Measurements from ENCODE around the gene ZCCHC24. TPM values are rescaled to one million over a fixed set of nuclear protein-coding genes. Genes with fewer than 3 reads are reported as not detected.
A peak's percentile ranks its signal among the peaks of the same experiment; 100 is the strongest.

ZCCHC24 gene
- total RNA-seq, 1 experiment from 2014 or later: 3.8 TPM

GRCh38 chr10:79470096-79470495 lies 24.7 kb upstream of the ZCCHC24 start:
- H3K4me1 Mint-ChIP-seq: peaks cover 8 to 11% of the 10 kb centered on the region in 2 experiments
- H3K79me2 ChIP-seq (ENCODE audit: insufficient read depth, low read length): no peaks in the 10 kb centered on the region
- H2BK20ac ChIP-seq (ENCODE audit: low read depth, low read length, poor library complexity, severe bottlenecking): no peak overlapping the region
- peak; percentile 15 for DNase-seq
- no peak overlapping the region for H4K8ac ChIP-seq (replicated peaks; ENCODE audit: insufficient read length, low read depth, low read length)
- no peak overlapping the region for H4K5ac ChIP-seq (ENCODE audit: insufficient read length, low read depth, low read length)
- H2BK15ac ChIP-seq (ENCODE audit: low read depth, low read length): no peak overlapping the region
- no peaks in the 10 kb centered on the region for H3K79me1 ChIP-seq (ENCODE audit: insufficient read depth, low read depth, low read length, poor library complexity, severe bottlenecking)
- no peak overlapping the region for H4K91ac ChIP-seq (ENCODE audit: insufficient read length, low read depth, low read length)
- peaks cover 9% of the 10 kb centered on the region for H3K27me3 Mint-ChIP-seq (ENCODE audit: low read depth)
- H3K9ac ChIP-seq (ENCODE audit: extremely low read depth, insufficient read length, low read length): no peak overlapping the region
- no peak for TF ChIP-seq CTCF (conservative IDR thresholded peaks at IDR 0.05)
- no peak overlapping the region for H2BK5ac ChIP-seq (ENCODE audit: insufficient read length, low read length)
- no peaks in the 10 kb centered on the region for H3K23me2 ChIP-seq (ENCODE audit: insufficient read length, low read depth, low read length, poor library complexity, severe bottlenecking)
- H3K23ac ChIP-seq (ENCODE audit: insufficient read length, low read depth, low read length): no peak overlapping the region
- no peaks in the 10 kb centered on the region for H3K36me3 Mint-ChIP-seq (ENCODE audit: insufficient read depth in 1 of 3, low read depth in 3 of 3)
- no peak overlapping the region for H3T11ph ChIP-seq (ENCODE audit: low read length)
- no peak overlapping the region for H2BK12ac ChIP-seq (ENCODE audit: insufficient read length, low read depth, low read length)
- no peak overlapping the region for H3K4ac ChIP-seq (ENCODE audit: low read depth, low read length)
- no peak overlapping the region for H3K4me3 Mint-ChIP-seq
- no peak overlapping the region for H2AFZ ChIP-seq (ENCODE audit: low read length)
- H2BK120ac ChIP-seq (ENCODE audit: low read depth, low read length, poor library complexity, severe bottlenecking): no peak overlapping the region
- peak overlapping the region; percentile 31; the same call in 1 of the 2 replicates for H3K14ac ChIP-seq (ENCODE audit: insufficient read depth, low read length)
- H3K9me3 Mint-ChIP-seq: no peaks in the 10 kb centered on the region
- H3K27me3 ChIP-seq (ENCODE audit: insufficient read depth, low read length): no peaks in the 10 kb centered on the region
- WGBS (ENCODE audit: extremely low coverage, insufficient read length, low lambda C conversion rate): no CpG with 5 or more reads among the region's 8 CpGs
- no peak overlapping the region for H2AK5ac ChIP-seq (ENCODE audit: insufficient read length, low read length)
- H3K27ac Mint-ChIP-seq: no peak overlapping the region
- no peaks in the 10 kb centered on the region for H3K4me1 ChIP-seq (ENCODE audit: insufficient read depth, low read length)
- H3K56ac ChIP-seq (ENCODE audit: insufficient read length, low read depth, low read length): no peak overlapping the region
- no peaks in the 10 kb centered on the region for H3K9me3 ChIP-seq (ENCODE audit: control insufficient read depth, low read depth, low read length)
- no peaks in the 10 kb centered on the region for H4K20me1 ChIP-seq (ENCODE audit: control insufficient read depth, insufficient read depth, insufficient read length)
- no peak overlapping the region for H3K27ac ChIP-seq (ENCODE audit: insufficient read length, low read depth, low read length)
- no peak overlapping the region for H3K4me2 ChIP-seq (ENCODE audit: insufficient read depth, insufficient read length, low read length)
- H3K18ac ChIP-seq (ENCODE audit: insufficient read length, low read depth, low read length): no peak overlapping the region
